Vagina (tissue), 2 donors: ENCODE measurements around the gene EPC2. TPM values are rescaled to one million over a fixed set of nuclear protein-coding genes. Genes with fewer than 3 reads are reported as not detected.

ENCODE experiments used
- DNase-seq, 2 donors: peaks; one replicate each; pipeline ENCODE4 v3.0.0-alpha.2; 2017; ENCODE audit errors: extremely low spot score in 2 of 2
- H3K27ac ChIP-seq: fragments of 200-600 bp; sonication (generic); one replicate; pipeline ENCODE4 v1.5.1; 2019
- H3K27me3 ChIP-seq: fragments of 200-600 bp; sonication (generic); one replicate; pipeline ENCODE4 v1.5.1; 2019
- H3K36me3 ChIP-seq, 2 donors: fragments of 200-600 bp; sonication (generic); one replicate each; pipeline ENCODE4 v1.5.1; 2017 to 2019
- H3K4me1 ChIP-seq: fragments of 200-600 bp; sonication (generic); one replicate; pipeline ENCODE4 v1.5.1; 2019
- H3K4me3 ChIP-seq, 2 donors: fragments of 200-600 bp; sonication (generic); 1 replicate in 1 of 2; 2 replicates in 1 of 2; pipeline ENCODE4 v1.5.1; 2016 to 2019
- H3K9me3 ChIP-seq: fragments of 200-600 bp; sonication (generic); one replicate; pipeline ENCODE4 v1.5.1; 2019
- CTCF ChIP-seq, 3 experiments: fragments of 450-650 bp in 2 of 3; fragments of 200-600 bp in 1 of 3; sonication (generic) in 1 of 3; IDR thresholded peaks; one replicate each; pipeline ENCODE4 v1.5.1; 2017 to 2019; ENCODE audit warnings: antibody characterized with exemption in 3 of 3, mild to moderate bottlenecking in 2 of 3, moderate library complexity in 2 of 3
- POLR2A ChIP-seq, 2 donors: fragments of 450-650 bp; IDR thresholded peaks; one replicate each; pipeline ENCODE4 v1.6.1; 2017; ENCODE audit warnings: antibody characterized with exemption in 2 of 2, mild to moderate bottlenecking in 2 of 2, moderate library complexity in 2 of 2
- POLR2AphosphoS5 ChIP-seq, 2 donors: sonication (generic); formaldehyde crosslinking; IDR thresholded peaks; one replicate each; pipeline ENCODE4 v1.9.0; 2017; ENCODE audit warnings: antibody characterized with exemption in 2 of 2, mild to moderate bottlenecking in 2 of 2, low read depth in 1 of 2; ENCODE audit not compliant: insufficient read depth in 1 of 2
- intact Hi-C: fragments of 100-400 bp; cut with DNase I; formaldehyde crosslinking; loops from one replicate; pipeline ENCODE4 v1.15.1; 2023
- total RNA-seq: library from RNA; depleted of rRNA; stranded (reverse); fragments of >200 nt; gene quantifications from one replicate; pipeline ENCODE4 v1.2.3, GENCODE V29; 2016

The EPC2 gene
- total RNA-seq, 1 donor from 2014 or later: 31.9 TPM

DNA sequence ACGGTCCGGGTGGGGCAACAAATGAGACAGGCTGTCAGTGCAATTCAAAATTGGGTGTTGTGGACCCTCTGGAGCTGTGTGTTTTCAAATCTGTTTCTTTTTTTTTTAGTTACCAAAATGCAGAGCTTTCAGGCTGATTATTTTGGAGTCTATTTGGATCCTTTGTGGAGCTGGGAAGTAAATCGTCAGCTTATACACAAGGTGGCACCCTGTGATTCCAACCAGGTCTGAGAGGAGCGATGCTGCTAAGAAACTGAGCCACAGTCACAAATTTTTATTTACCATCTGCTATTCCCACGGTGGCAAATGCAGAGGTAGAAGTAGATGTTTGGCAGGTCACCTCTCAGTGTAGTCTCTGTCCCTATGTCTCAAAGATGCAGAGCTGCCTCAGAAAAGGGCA lies 3.8 kb upstream of the EPC2 start:
- intact Hi-C loops: no loop called here
- no peak overlapping the region for H3K4me3 ChIP-seq

GRCh38 chr2:148642112-148642744 lies 2.3 kb upstream of the EPC2 start:
- intact Hi-C loops: no loop called here
- H3K27ac ChIP-seq: no peak overlapping the region
- no peak overlapping the region for H3K4me3 ChIP-seq
- no peaks in the 10 kb centered on the region for H3K27me3 ChIP-seq
- no peaks in the 10 kb centered on the region for H3K9me3 ChIP-seq
- TF ChIP-seq CTCF (IDR thresholded peaks at IDR 0.05): no peak
- TF ChIP-seq POLR2A (IDR thresholded peaks at IDR 0.05): no peak
- TF ChIP-seq POLR2AphosphoS5 (IDR thresholded peaks at IDR 0.05; ENCODE audit: insufficient read depth in 1 of 2, low read depth in 1 of 2): no peak
- H3K4me1 ChIP-seq: peaks cover 27% of the 10 kb centered on the region
- H3K36me3 ChIP-seq: no peaks in the 10 kb centered on the region
- no peak for DNase-seq

More for the DNA sequence above, 3.8 kb upstream of the EPC2 start:
- H3K9me3 ChIP-seq: no peaks in the 10 kb centered on the region
- no peaks in the 10 kb centered on the region for H3K36me3 ChIP-seq
- no peaks in the 10 kb centered on the region for H3K27me3 ChIP-seq
- no peak overlapping the region for H3K27ac ChIP-seq
- peaks cover 13% of the 10 kb centered on the region for H3K4me1 ChIP-seq
- TF ChIP-seq CTCF (IDR thresholded peaks at IDR 0.05) (no peak), POLR2A (IDR thresholded peaks at IDR 0.05) (no peak), POLR2AphosphoS5 (IDR thresholded peaks at IDR 0.05; ENCODE audit: insufficient read depth in 1 of 2, low read depth in 1 of 2) (no peak)
- DNase-seq: no peak

GRCh38 chr2:148642891-148643416 lies 1.6 kb upstream of the EPC2 start:
- Histone ChIP-seq H3K27me3 (no peaks in the 10 kb centered on the region), H3K36me3 (no peaks in the 10 kb centered on the region), H3K4me1 (peaks cover 33% of the 10 kb centered on the region), H3K27ac (no peak overlapping the region), H3K9me3 (no peaks in the 10 kb centered on the region), H3K4me3 (no peak overlapping the region)
- intact Hi-C loops: no loop called here
- DNase-seq: no peak
- TF ChIP-seq CTCF (IDR thresholded peaks at IDR 0.05): no peak
- TF ChIP-seq POLR2AphosphoS5 (IDR thresholded peaks at IDR 0.05; ENCODE audit: insufficient read depth in 1 of 2, low read depth in 1 of 2): no peak
- no peak for TF ChIP-seq POLR2A (IDR thresholded peaks at IDR 0.05)

DNA sequence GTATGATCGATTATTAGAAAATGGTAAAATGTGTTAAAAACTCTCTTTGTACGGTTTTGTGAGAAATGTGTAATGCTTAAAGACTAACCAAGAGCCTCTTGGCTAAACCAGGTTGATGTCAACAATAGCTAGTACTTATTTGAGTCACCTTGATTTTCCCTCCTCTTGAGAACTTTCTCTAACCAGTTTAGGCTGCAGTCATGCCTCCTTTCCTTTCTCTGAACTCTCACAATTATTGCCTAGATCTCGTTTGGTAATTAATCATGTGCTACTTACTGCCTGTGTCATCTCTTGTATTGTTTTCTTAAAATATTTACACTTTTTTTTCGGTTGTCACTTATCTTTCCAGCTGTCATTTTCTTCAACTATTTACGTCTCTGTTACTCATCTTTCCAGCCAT lies 1.1 kb upstream of the EPC2 start:
- peak overlapping the region; percentile 75 to 81 for H3K4me3 ChIP-seq
- H3K27ac ChIP-seq: no peak overlapping the region
- H3K9me3 ChIP-seq: no peaks in the 10 kb centered on the region
- intact Hi-C loops: no loop called here
- TF ChIP-seq POLR2A (IDR thresholded peaks at IDR 0.05): no peak
- no peak for TF ChIP-seq CTCF (IDR thresholded peaks at IDR 0.05)
- TF ChIP-seq POLR2AphosphoS5 (IDR thresholded peaks at IDR 0.05; ENCODE audit: insufficient read depth in 1 of 2, low read depth in 1 of 2): no peak
- DNase-seq: no peak
- peaks cover 38% of the 10 kb centered on the region for H3K4me1 ChIP-seq
- H3K27me3 ChIP-seq: no peaks in the 10 kb centered on the region
- no peaks in the 10 kb centered on the region for H3K36me3 ChIP-seq

DNA sequence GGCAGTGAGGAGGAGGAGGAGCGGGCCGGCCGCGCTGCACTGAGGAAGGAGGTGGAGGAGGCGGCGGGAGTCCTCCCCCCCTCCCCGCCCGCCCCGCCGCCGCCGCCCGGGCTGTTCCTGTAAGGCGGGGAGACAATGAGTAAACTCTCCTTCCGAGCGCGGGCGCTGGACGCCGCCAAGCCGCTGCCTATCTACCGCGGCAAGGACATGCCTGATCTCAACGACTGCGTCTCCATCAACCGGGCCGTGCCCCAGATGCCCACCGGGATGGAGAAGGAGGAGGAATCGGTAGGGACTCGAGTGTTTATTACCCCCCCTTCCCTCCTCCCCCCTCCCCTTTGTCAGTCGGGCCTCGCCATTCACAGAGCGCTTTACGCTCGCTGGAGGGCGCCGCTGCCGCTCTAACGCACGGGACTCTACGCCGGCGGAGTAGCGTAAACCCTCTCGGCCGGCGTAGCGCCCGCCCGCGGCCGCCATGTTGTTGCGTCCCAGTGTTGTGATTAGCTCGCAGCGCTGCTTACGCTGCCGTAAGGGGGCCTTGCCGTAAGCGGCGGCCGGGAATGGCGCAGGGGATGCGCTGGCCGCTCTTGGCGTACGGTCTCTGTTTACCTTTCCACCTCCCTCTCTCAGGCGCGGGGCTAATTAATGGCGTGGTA lies 460 bp downstream of the EPC2 start:
- Histone ChIP-seq H3K27ac (peak overlapping the region; percentile 99), H3K27me3 (no peaks in the 10 kb centered on the region), H3K4me1 (peaks cover 49% of the 10 kb centered on the region), H3K9me3 (no peaks in the 10 kb centered on the region), H3K4me3 (peak overlapping the region; percentile 75 to 81), H3K36me3 (no peaks in the 10 kb centered on the region)
- intact Hi-C loops: no loop called here
- DNase-seq: peak in 1 of 2 donors; percentile 97
- TF ChIP-seq CTCF (IDR thresholded peaks at IDR 0.05) (no peak), POLR2AphosphoS5 (IDR thresholded peaks at IDR 0.05; ENCODE audit: insufficient read depth in 1 of 2, low read depth in 1 of 2) (peak; percentile 38 to 66), POLR2A (IDR thresholded peaks at IDR 0.05) (no peak)
